Hematopoietic multipotent progenitor cell treated with erythropoietin and hydrocortisone succinate and interleukin-3 and kit ligand, for 8 days (in vitro differentiated cells): ENCODE measurements around the gene CCR6.
"Not testable (repeated sequence)": the region's sequence is repeated elsewhere in the genome, so short reads cannot be mapped to it uniquely, and the experiment has no call there.

Source experiments
- DNase-seq: peaks from one replicate; pipeline ENCODE4 v3.0.0-alpha.2; 2015

The CCR6 gene

DNA sequence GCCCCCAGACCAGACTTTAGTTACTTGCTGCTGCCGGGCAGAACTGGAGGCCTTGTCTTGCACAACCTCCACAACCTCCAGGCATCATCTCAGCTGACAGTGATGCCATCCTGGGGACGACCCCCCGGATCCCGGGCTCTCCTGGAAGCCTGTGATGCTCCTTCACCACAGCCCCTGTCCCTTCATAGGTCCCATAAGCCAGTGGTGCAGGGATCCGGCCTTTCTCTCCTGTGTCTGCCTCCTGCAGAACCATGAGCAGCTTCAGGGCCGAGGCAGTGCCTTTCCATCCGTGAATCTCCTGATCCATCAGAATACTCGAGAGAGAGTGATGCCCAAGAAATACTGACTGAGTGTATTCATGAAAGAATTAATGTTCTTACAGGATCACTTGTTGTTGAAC, 57.2 kb downstream of the CCR6 start:
- DNase-seq: not testable (repeated sequence)

DNA sequence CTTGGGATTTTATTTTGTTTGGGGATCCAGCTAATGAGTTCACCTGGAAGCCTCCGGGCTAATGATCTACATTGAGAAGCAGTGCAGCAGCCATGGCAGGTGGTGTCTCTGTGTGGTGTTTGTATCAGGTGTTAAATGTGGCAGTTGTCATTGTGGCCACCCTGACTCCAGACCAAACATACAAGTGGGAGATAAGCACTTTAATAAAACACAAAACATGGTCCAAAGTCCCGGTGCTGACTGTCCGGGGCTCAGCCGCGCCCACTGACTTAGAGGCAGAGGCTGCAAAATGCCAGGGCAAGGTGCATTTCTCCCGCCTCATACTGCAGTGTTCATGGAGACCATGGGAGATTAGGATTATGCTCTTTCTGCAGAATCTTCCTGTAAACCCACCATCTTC, 58.5 kb downstream of the CCR6 start:
- DNase-seq: not testable (repeated sequence)

DNA sequence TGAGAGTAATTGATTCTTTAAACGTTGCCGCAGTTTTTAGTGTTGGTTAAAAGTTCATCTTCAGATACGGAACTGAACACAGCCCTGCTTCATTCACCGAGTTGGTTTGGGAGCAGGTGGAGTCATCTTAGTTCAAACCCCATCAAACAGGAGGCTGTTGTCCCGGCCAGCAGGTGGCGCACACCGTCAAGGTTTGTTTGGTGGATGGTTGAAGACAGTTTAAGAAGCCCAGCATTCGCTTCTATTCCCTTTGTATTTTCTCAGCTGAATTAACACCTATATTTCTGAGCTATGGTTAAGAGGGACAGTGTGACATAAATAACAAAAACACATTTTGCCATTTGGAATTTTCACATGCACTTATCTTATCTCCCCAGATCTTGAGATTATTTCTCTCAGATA, 60.0 kb downstream of the CCR6 start:
- not testable (repeated sequence) for DNase-seq

DNA sequence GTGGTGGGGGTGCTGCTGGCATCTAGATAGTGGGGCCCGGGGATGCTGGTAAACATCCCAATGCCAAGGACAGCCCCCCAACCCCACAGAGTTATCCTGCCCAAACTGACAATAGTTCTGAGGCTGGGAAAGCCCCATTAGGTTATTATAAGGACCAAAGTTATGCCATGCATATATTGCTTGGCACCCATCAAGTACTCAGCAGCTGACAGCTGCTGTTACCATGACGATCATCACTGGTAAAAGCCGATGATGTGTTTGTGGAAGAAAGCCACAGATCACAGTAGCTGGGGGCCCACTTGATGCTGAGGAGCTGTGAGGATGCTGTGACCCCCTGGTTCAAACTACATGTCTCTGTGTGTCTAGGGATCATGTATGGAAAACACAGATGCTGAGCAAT, 62.2 kb downstream of the CCR6 start:
- not testable (repeated sequence) for DNase-seq

DNA sequence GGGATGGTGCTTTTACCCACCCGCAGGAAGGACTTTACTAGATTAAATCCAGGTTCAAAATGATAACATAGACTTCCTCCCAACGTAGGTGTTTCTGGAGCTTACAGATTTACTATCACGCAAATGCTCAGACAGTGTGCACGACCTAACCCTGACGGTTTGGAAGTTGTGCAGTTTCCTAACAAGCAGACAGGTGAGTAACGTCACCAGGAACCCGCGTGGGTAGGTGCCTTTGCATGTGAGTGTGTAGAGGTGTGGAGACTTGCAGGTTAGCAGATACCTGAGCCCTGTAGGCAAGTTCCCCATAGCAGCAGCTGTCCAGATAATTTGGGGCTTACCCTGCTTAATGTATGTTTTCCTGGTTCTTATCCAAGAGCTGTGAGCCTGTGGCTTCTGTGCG, 64.4 kb downstream of the CCR6 start:
- not testable (repeated sequence) for DNase-seq
